Heart left ventricle (tissue), 13 donors: ENCODE measurements around the gene THSD4.

Source experiments
- POLR2A ChIP-seq, 2 donors: fragments of 450-650 bp; IDR thresholded peaks; one replicate each; pipeline ENCODE4 v1.6.1; 2017; ENCODE audit warnings: antibody characterized with exemption in 2 of 2, mild to moderate bottlenecking in 2 of 2, moderate library complexity in 2 of 2
- TF ChIP-seq, protein P1 (sequence below), 12 donors: fragments of 200-600 bp; sonication (generic) in 4 of 12; IDR thresholded peaks; one replicate each; pipeline versions ENCODE4 v1.5.0 to v1.8.0; 2018 to 2022; ENCODE audit warnings: antibody characterized with exemption in 12 of 12, mild to moderate bottlenecking in 5 of 12
- donor health status: ischemic (EF 13 %, LVEDD 7.1; RV severe dilation, severe dysfunction).
- donor health status: DM: no; HTN: yes; CAD: no.
- donor health status: DM: no; HTN: no; CAD: no.
- donor health status: ischemic (EF 25% LVEDD 6.9; RV normal size, moderate dysfunction).
- donor health status: ischemic (EF 25% LVEDD 5.7; RV mildly dilated, moderate dysfunction).
- donor health status: ischemic (EF 35%, LVEDD 5.7; RV mildly dilated, moderate dysfunction).
- donor health status: nonischemic (EF 11% LVEDD 7.7; RV severe dilation, severe dysfunction).
- donor health status: DM: yes; HTN: yes; CAD: no.
- donor health status: PGD.
- donor health status: ischemic (EF 29% LVEDD 5.4; RV normal size, mild dysfunction).
- donor health status: nonischemic (EF 23%, LVEDD 6.1; RV moderate dilation, normal function).

DNA sequence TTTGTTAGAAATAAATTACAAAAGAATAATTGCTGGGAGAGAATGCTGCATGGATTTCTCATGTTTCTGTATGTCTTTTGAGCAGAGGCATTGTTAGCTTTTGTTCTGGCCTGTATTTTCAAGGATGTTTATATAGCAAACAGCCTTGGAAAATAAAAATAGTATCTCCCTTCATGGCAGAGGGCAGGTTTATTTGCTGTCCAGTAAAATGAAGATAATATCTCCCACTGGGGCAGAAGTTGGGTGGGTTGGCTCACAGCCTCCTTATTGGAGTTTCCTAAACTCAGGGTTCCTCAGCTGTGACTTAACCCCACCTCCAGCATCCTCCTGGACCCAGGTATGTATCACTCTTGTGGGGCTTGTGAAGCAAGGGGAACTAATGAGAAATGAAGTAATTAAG is 43.7 kb upstream of the THSD4 start:
- TF ChIP-seq POLR2A (IDR thresholded peaks at IDR 0.05), result no peak
- TF ChIP-seq, protein P1, sequence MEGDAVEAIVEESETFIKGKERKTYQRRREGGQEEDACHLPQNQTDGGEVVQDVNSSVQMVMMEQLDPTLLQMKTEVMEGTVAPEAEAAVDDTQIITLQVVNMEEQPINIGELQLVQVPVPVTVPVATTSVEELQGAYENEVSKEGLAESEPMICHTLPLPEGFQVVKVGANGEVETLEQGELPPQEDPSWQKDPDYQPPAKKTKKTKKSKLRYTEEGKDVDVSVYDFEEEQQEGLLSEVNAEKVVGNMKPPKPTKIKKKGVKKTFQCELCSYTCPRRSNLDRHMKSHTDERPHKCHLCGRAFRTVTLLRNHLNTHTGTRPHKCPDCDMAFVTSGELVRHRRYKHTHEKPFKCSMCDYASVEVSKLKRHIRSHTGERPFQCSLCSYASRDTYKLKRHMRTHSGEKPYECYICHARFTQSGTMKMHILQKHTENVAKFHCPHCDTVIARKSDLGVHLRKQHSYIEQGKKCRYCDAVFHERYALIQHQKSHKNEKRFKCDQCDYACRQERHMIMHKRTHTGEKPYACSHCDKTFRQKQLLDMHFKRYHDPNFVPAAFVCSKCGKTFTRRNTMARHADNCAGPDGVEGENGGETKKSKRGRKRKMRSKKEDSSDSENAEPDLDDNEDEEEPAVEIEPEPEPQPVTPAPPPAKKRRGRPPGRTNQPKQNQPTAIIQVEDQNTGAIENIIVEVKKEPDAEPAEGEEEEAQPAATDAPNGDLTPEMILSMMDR (IDR thresholded peaks at IDR 0.05), result no peak
